OCI-LY1 (cell line): ENCODE measurements around the gene DOCK1.

Experiments used
- H2AFZ ChIP-seq: fragments of 200-600 bp; sonication (generic), shearing (Covaris generic); 2 replicates; pipeline ENCODE4 v1.6.0; 2014; ENCODE audit warnings: antibody characterized with exemption, mild to moderate bottlenecking, low read length
- H3F3A ChIP-seq: fragments of 200-600 bp; sonication (generic), shearing (Covaris generic); 2 replicates; pipeline ENCODE4 v1.6.0; 2014; ENCODE audit warnings: mild to moderate bottlenecking, antibody characterized with exemption, low read length, moderate library complexity; ENCODE audit not compliant: insufficient read depth
- H3K27ac ChIP-seq: fragments of 200-600 bp; sonication (generic); 2 replicates; pipeline ENCODE4 v1.5.1; 2014; ENCODE audit warnings: low read length, mixed run types, mild to moderate bottlenecking, low read depth; ENCODE audit not compliant: poor library complexity, severe bottlenecking
- H3K27me3 ChIP-seq: fragments of 200-600 bp; sonication (generic); 2 replicates; pipeline ENCODE4 v1.6.0; 2014; ENCODE audit warnings: antibody characterized with exemption, mild to moderate bottlenecking, low read length, moderate library complexity; ENCODE audit not compliant: insufficient read depth
- H3K36me3 ChIP-seq: fragments of 200-600 bp; sonication (generic); 2 replicates; pipeline ENCODE4 v1.6.1; 2014; ENCODE audit warnings: mild to moderate bottlenecking, antibody characterized with exemption, low read length, moderate library complexity, mixed read lengths; ENCODE audit not compliant: insufficient read depth
- H3K4me1 ChIP-seq: fragments of 200-600 bp; sonication (generic); 2 replicates; pipeline ENCODE4 v1.5.1; 2014; ENCODE audit warnings: mild to moderate bottlenecking, low read length, moderate library complexity; ENCODE audit not compliant: insufficient read depth, severe bottlenecking
- H3K4me2 ChIP-seq: fragments of 200-600 bp; sonication (generic), shearing (Covaris generic); 2 replicates; pipeline ENCODE4 v1.6.1; 2014; ENCODE audit warnings: low read length
- H3K4me3 ChIP-seq: fragments of 200-600 bp; sonication (generic); 2 replicates; pipeline ENCODE4 v1.5.1; 2014; ENCODE audit warnings: low read length, low read depth, mild to moderate bottlenecking, mixed read lengths; ENCODE audit not compliant: poor library complexity, severe bottlenecking
- H3K79me2 ChIP-seq: fragments of 200-600 bp; shearing (Covaris generic); 2 replicates; pipeline ENCODE4 v1.6.1; 2016; ENCODE audit warnings: mixed run types, low read length, mixed read lengths; ENCODE audit not compliant: insufficient read depth
- H3K9ac ChIP-seq: fragments of 200-600 bp; sonication (generic), shearing (Covaris generic); 2 replicates; pipeline ENCODE4 v1.6.1; 2014; ENCODE audit warnings: mild to moderate bottlenecking, low read length, mixed read lengths
- H3K9me2 ChIP-seq: fragments of 200-600 bp; sonication (generic), shearing (Covaris generic); 2 replicates; pipeline ENCODE4 v1.6.1; 2014; ENCODE audit warnings: low read depth, mild to moderate bottlenecking, low read length, mixed read lengths
- H3K9me3 ChIP-seq: fragments of 200-600 bp; shearing (Covaris generic); 2 replicates; pipeline ENCODE4 v1.6.1; 2014; ENCODE audit warnings: low read length, mixed read lengths
- H4K20me1 ChIP-seq: fragments of 200-600 bp; sonication (generic), shearing (Covaris generic); 2 replicates; pipeline ENCODE4 v1.6.0; 2016; ENCODE audit warnings: mild to moderate bottlenecking, low read length; ENCODE audit not compliant: insufficient read depth
- EZH2 ChIP-seq: fragments of 200-600 bp; sonication (generic), shearing (Covaris generic); IDR thresholded peaks from 2 replicates; pipeline ENCODE4 v1.8.0; 2017; ENCODE audit warnings: borderline replicate concordance, mixed run types, mild to moderate bottlenecking, antibody characterized with exemption, low read length, moderate library complexity, mixed read lengths
- TF ChIP-seq, protein P1 (sequence below): fragments of 200-600 bp; sonication (generic), shearing (Covaris generic); IDR thresholded peaks from 2 replicates; pipeline ENCODE4 v1.5.1; 2017; ENCODE audit warnings: mild to moderate bottlenecking, antibody characterized with exemption, low read length, moderate library complexity, mixed read lengths

The DOCK1 gene

DNA sequence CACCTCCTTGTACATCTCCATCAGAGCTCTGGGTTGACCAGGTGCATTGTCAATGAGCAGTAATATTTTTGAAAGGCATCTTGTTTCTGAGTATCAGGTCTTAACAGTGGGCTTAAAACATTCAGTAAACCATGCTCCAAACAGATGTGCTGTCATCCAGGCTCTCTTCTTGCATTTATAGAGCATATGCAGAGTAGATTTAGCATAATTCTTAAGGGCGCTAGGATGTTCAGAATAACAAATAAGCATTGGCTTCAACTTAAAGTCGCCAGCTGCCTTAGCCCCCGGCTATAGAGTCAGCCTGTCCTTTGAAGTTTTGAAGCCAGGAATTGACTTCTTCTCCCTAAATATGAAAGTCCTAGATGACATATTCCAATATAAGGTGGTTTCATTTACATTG is 421.7 kb downstream of the DOCK1 start:
- no peaks in the 10 kb centered on the region for H3K9me3 ChIP-seq
- no peak overlapping the region for H3K9ac ChIP-seq
- no peaks in the 10 kb centered on the region for H3K36me3 ChIP-seq
- TF ChIP-seq EZH2: no peak
- TF ChIP-seq, protein P1, sequence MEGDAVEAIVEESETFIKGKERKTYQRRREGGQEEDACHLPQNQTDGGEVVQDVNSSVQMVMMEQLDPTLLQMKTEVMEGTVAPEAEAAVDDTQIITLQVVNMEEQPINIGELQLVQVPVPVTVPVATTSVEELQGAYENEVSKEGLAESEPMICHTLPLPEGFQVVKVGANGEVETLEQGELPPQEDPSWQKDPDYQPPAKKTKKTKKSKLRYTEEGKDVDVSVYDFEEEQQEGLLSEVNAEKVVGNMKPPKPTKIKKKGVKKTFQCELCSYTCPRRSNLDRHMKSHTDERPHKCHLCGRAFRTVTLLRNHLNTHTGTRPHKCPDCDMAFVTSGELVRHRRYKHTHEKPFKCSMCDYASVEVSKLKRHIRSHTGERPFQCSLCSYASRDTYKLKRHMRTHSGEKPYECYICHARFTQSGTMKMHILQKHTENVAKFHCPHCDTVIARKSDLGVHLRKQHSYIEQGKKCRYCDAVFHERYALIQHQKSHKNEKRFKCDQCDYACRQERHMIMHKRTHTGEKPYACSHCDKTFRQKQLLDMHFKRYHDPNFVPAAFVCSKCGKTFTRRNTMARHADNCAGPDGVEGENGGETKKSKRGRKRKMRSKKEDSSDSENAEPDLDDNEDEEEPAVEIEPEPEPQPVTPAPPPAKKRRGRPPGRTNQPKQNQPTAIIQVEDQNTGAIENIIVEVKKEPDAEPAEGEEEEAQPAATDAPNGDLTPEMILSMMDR: no peak
- H3K27ac ChIP-seq: no peak overlapping the region
- no peaks in the 10 kb centered on the region for H4K20me1 ChIP-seq
- H3K9me2 ChIP-seq: no peaks in the 10 kb centered on the region
- no peaks in the 10 kb centered on the region for H3F3A ChIP-seq
- no peak overlapping the region for H2AFZ ChIP-seq
- no peaks in the 10 kb centered on the region for H3K4me1 ChIP-seq
- no peak overlapping the region for H3K4me2 ChIP-seq
- no peak overlapping the region for H3K4me3 ChIP-seq
- no peaks in the 10 kb centered on the region for H3K79me2 ChIP-seq
- H3K27me3 ChIP-seq: no peaks in the 10 kb centered on the region

GRCh38 chr10:127331696-127332095 is 426.5 kb downstream of the DOCK1 start:
- Histone ChIP-seq H3F3A (no peaks in the 10 kb centered on the region), H3K9me3 (no peaks in the 10 kb centered on the region), H3K9me2 (no peaks in the 10 kb centered on the region), H3K27ac (no peak overlapping the region), H3K79me2 (no peaks in the 10 kb centered on the region), H3K4me1 (no peaks in the 10 kb centered on the region), H3K9ac (no peak overlapping the region), H2AFZ (no peak overlapping the region), H3K36me3 (no peaks in the 10 kb centered on the region), H3K27me3 (no peaks in the 10 kb centered on the region), H3K4me3 (no peak overlapping the region), H4K20me1 (no peaks in the 10 kb centered on the region), H3K4me2 (no peak overlapping the region)
- TF ChIP-seq, protein P1: no peak
- TF ChIP-seq EZH2: no peak

DNA sequence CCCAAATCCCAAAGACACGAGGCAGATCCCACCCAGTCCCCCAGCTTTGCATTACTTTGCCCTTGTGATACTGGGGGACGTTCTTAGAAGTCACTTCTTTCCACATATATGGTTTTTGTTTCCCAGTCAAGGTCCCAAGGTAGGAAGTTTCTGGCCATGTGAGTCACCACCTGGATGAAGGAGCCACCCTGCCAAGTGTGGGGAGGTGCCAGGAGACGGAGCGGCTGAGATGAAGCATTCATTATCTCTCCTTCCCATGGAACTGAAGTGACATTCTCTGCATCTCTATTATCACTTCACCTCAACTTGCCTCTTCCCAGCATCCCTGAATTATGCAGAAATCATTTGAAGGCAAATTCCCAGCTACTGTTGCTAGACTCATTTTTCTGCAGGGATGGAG is 427.4 kb downstream of the DOCK1 start:
- no peaks in the 10 kb centered on the region for H3K9me2 ChIP-seq
- H2AFZ ChIP-seq: no peak overlapping the region
- no peaks in the 10 kb centered on the region for H4K20me1 ChIP-seq
- no peaks in the 10 kb centered on the region for H3K36me3 ChIP-seq
- TF ChIP-seq, protein P1: no peak
- no peak for TF ChIP-seq EZH2
- H3K27ac ChIP-seq: no peak overlapping the region
- no peaks in the 10 kb centered on the region for H3F3A ChIP-seq
- H3K27me3 ChIP-seq: no peaks in the 10 kb centered on the region
- H3K9me3 ChIP-seq: no peaks in the 10 kb centered on the region
- H3K4me3 ChIP-seq: no peak overlapping the region
- no peak overlapping the region for H3K9ac ChIP-seq
- H3K4me1 ChIP-seq: no peaks in the 10 kb centered on the region
- H3K4me2 ChIP-seq: no peak overlapping the region
- H3K79me2 ChIP-seq: no peaks in the 10 kb centered on the region
